ENCODE measurements around the gene RXFP2.

RXFP2 gene

GRCh38 chr13:31767175-31767900, 28.0 kb downstream of the RXFP2 start:
- no peak for DNase-seq (ENCODE audit: low read depth)

GRCh38 chr13:31768351-31768750, 29.0 kb downstream of the RXFP2 start:
- no peak for DNase-seq (ENCODE audit: low read depth)

- DNase-seq (ENCODE audit: low read depth) = no peak
These were observed 30.2 kb downstream of the RXFP2 start for GRCh38 chr13:31769575-31769974.

GRCh38 chr13:31772231-31772630, 32.9 kb downstream of the RXFP2 start:
- DNase-seq (ENCODE audit: low read depth) = no peak

GRCh38 chr13:31773538-31773937, 34.2 kb downstream of the RXFP2 start:
- DNase-seq (ENCODE audit: low read depth) = no peak

GRCh38 chr13:31774186-31774750, 34.9 kb downstream of the RXFP2 start:
- DNase-seq (ENCODE audit: low read depth) = no peak

GRCh38 chr13:31775148-31775547, 35.8 kb downstream of the RXFP2 start:
- DNase-seq (ENCODE audit: low read depth) = no peak

GRCh38 chr13:31775686-31776085, 36.4 kb downstream of the RXFP2 start:
- no peak for DNase-seq (ENCODE audit: low read depth)

- no peak for DNase-seq (ENCODE audit: low read depth)
These were observed 41.7 kb downstream of the RXFP2 start for GRCh38 chr13:31781064-31781463.

GRCh38 chr13:31786011-31786410, 46.7 kb downstream of the RXFP2 start:
- no peak for DNase-seq (ENCODE audit: low read depth)

GRCh38 chr13:31790992-31791391, 51.7 kb downstream of the RXFP2 start:
- no peak for DNase-seq (ENCODE audit: low read depth)

GRCh38 chr13:31793246-31793645, 53.9 kb downstream of the RXFP2 start:
- DNase-seq (ENCODE audit: low read depth) = no peak

GRCh38 chr13:31794452-31794851, 55.1 kb downstream of the RXFP2 start:
- no peak for DNase-seq (ENCODE audit: low read depth)

- no peak for DNase-seq (ENCODE audit: low read depth)
These were observed 57.9 kb downstream of the RXFP2 start for GRCh38 chr13:31797154-31797775.

- DNase-seq (ENCODE audit: low read depth) = no peak
These were observed 58.9 kb downstream of the RXFP2 start for GRCh38 chr13:31798189-31798588.

GRCh38 chr13:31801088-31801487, 61.8 kb downstream of the RXFP2 start:
- DNase-seq (ENCODE audit: low read depth) = no peak

GRCh38 chr13:31803311-31803710, 64.0 kb downstream of the RXFP2 start:
- no peak for DNase-seq (ENCODE audit: low read depth)

- no peak for DNase-seq (ENCODE audit: low read depth)
These were observed 66.5 kb downstream of the RXFP2 start for GRCh38 chr13:31805841-31806240.

GRCh38 chr13:31807090-31807541, 67.8 kb downstream of the RXFP2 start:
- no peak for DNase-seq (ENCODE audit: low read depth)

- DNase-seq (ENCODE audit: low read depth) = no peak
These were observed 75.2 kb downstream of the RXFP2 start for GRCh38 chr13:31814536-31814935.

- DNase-seq (ENCODE audit: low read depth) = no peak
These were observed 76.2 kb downstream of the RXFP2 start for GRCh38 chr13:31815361-31816144.

GRCh38 chr13:31818236-31818635, 78.9 kb downstream of the RXFP2 start:
- DNase-seq (ENCODE audit: low read depth) = no peak
